GM21737 (cell line): Measurements from ENCODE around the gene WRAP73.

Experiments used
- ATAC-seq: cut with Tn5 transposase; IDR thresholded peaks from one replicate; pipeline ENCODE4 v1.9.1; 2021; ENCODE audit warnings: mild to moderate bottlenecking, moderate library complexity; ENCODE audit not compliant: unreplicated experiment

The WRAP73 gene

GRCh38 chr1:3669421-3669821 lies 19.5 kb upstream of the WRAP73 start:
- ATAC-seq: no peak

- no peak for ATAC-seq
Observed at GRCh38 chr1:3668585-3669300, 18.8 kb upstream of the WRAP73 start.

GRCh38 chr1:3668148-3668547 lies 18.2 kb upstream of the WRAP73 start:
- ATAC-seq: no peak

GRCh38 chr1:3664700-3665375 lies 14.9 kb upstream of the WRAP73 start:
- ATAC-seq: no peak

- ATAC-seq: no peak
Observed at GRCh38 chr1:3663999-3664699, 14.2 kb upstream of the WRAP73 start.

- no peak for ATAC-seq
Observed at GRCh38 chr1:3662080-3662671, 12.3 kb upstream of the WRAP73 start.

- no peak for ATAC-seq
Observed at GRCh38 chr1:3661631-3662030, 11.7 kb upstream of the WRAP73 start.

- no peak for ATAC-seq
Observed at GRCh38 chr1:3660704-3661103, 10.8 kb upstream of the WRAP73 start.

- ATAC-seq: no peak
Observed at GRCh38 chr1:3659093-3659492, 9.2 kb upstream of the WRAP73 start.

GRCh38 chr1:3658231-3658615 lies 8.3 kb upstream of the WRAP73 start:
- ATAC-seq: no peak

GRCh38 chr1:3657578-3658230 lies 7.8 kb upstream of the WRAP73 start:
- ATAC-seq: no peak

GRCh38 chr1:3657096-3657475 lies 7.2 kb upstream of the WRAP73 start:
- peak; percentile 3 for ATAC-seq

- ATAC-seq: peak; percentile 66
Observed at GRCh38 chr1:3656450-3657095, 6.7 kb upstream of the WRAP73 start.

- ATAC-seq: no peak
Observed at GRCh38 chr1:3654549-3655281, 4.8 kb upstream of the WRAP73 start.

GRCh38 chr1:3653286-3653618 lies 3.3 kb upstream of the WRAP73 start:
- no peak for ATAC-seq

GRCh38 chr1:3652548-3653285 lies 2.8 kb upstream of the WRAP73 start:
- ATAC-seq: no peak

GRCh38 chr1:3651930-3652547 lies 2.1 kb upstream of the WRAP73 start, which contains the start of gene TP73:
TSS of gene TP73 (plus strand) at chr1:3652516. CDS start at chr1:3682366, 29,850 bp downstream.
- ATAC-seq: no peak

- no peak for ATAC-seq
Observed at GRCh38 chr1:3651026-3651929, 1.4 kb upstream of the WRAP73 start.
